ENCODE measurements around the gene MAP1LC3A.

The MAP1LC3A gene

GRCh38 chr20:34530342-34530741, 28.2 kb upstream of the MAP1LC3A start:
- no peak for DNase-seq

GRCh38 chr20:34531608-34532265, 26.8 kb upstream of the MAP1LC3A start:
- DNase-seq, result no peak

GRCh38 chr20:34532320-34532719, 26.2 kb upstream of the MAP1LC3A start:
- DNase-seq, result no peak

GRCh38 chr20:34532756-34533155, 25.8 kb upstream of the MAP1LC3A start:
- no peak for DNase-seq

DNA sequence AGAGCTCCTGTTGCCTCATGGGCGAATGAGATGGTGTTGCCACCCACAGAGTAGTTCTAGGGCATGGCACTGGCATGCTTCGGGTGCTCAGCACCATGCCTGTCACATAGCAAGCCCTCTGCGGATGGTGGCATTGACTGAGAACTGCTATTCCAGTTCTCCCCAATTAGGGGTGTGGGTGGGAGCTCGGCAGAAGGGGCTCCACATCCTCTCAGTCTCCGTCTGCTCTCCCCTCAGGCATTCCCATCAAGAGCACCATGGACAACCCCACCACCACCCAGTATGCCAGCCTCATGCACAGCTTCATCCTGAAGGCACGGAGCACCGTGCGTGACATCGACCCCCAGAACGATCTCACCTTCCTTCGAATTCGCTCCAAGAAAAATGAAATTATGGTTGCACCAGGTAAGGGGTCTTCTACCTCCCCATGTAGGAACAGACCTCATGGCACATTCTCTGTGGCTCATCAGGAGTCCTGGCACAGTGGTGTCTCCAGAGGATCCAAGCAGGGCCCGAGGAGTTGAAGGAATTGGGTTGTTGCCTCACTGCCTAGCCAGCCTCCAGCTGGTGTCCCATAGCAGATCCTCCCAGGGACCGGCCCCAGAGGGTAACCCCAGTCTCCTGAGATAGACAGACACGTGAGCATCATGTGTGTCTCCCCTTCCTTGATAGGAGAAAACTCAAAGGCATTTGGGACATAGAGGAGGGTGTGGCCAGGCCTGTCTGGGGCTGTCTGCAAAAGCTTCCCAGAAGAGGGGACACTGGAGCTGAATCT, 23.9 kb upstream of the MAP1LC3A start:
- DNase-seq, result no peak

GRCh38 chr20:34535301-34535840, 23.1 kb upstream of the MAP1LC3A start:
- no peak for DNase-seq

DNA sequence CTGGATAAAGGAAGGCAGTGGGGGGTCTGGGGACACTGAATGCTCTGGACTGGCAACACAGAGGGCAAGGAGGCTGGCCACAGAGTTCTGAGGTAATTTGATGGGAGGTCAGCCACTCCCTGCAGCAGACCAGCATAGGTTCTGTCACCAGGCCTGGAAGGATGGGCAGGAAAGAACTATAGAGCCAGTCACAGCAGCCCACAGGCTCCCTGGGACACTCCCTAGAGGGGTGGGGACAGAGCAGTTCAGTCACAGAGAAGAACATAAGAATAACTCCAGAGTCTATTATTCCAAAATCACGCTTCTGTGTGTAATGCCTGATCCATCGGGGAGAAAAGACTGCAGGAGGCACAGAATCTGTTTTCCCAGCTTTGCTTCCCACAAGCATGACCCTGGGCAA, 22.7 kb upstream of the MAP1LC3A start:
- DNase-seq, result no peak

DNA sequence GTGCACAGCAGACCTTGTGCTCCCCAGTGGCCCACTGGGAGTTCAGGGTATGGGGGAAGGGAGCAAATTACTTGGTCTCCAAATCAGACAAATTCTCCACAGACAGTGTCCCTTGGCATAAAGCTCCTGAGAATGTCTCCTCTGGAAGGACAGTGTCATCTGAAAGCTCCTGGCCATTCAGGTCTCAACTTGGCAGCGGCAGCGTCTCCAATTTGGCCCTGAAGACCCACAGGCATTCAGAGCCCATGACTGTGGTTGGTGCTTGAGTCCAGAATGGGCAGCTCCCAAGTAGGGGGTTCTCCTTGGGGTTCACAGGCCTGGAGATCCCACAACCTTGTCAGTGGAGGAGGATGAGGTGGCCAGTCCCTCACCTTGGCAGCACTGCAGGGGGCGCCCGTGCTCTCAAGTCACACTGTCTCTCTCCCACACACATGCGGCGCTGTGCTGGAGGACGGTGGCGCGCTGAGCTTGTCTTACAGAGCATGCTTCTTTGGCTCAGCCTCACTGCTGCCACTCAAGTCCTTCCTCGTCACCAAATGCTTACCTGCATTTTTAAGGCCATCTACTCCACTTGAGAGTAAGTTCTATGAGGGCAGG, 21.6 kb upstream of the MAP1LC3A start:
- no peak for DNase-seq

DNA sequence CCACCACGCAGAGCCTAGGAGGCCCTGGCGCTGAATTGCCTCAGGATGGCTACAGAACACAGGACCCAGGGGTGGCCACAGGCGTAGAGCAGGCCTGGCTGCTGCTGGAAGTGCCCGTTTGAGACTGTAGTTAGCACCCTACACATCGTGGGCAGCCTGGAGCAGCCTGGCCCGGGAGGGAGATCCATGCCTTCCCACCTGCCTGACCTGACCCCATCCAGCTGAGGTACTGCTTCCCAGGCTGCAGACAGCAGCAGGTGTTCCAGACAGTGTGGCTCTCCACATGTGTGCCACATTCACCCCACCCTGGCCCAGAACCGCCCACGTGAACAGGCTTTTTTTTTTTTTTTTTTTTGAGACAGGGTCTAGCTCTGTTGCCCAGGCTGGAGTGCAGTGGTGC, 20.9 kb upstream of the MAP1LC3A start:
- DNase-seq, result no peak

DNA sequence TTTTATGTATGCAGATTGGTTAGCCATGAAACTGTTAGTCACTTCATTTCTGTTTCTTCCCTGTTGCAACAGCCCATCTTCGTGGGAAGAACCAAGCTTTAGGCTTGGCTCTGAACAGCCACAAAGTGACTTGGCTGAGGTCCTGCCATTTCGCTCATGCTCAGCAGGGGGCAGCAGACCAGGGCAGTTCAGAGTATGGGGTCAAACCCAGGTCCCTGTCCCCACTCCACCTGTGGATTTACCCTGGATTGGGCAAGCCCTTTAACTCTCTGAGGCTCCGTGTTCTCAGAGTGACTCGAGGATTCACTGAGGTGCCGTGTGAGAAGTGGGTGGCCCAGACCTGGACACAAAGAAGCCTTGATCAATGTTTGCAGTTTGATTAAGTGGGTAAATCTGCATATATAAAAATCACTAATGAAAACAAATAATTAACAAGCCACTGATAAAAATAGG, 19.8 kb upstream of the MAP1LC3A start:
- peak; percentile 33 for DNase-seq

DNA sequence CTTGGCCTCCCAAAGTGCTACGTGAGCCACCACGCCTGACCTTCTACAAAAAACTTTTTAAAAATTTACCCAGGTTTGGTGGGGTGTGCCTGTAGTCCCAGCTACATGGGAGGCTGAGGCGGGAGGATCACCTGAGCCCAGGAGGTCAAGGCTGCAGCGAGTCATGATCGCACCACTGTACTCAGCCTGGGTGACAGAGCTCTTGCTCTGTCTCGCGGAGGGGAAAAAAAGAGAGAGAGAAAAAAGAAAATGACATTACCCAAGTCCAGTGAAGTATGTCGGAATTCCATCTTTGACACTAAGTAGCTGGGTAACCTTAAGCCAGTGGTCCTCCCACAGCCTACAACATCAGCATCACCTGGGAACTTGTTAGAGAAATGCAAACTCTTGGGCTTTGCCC, 18.8 kb upstream of the MAP1LC3A start:
- no peak for DNase-seq

DNA sequence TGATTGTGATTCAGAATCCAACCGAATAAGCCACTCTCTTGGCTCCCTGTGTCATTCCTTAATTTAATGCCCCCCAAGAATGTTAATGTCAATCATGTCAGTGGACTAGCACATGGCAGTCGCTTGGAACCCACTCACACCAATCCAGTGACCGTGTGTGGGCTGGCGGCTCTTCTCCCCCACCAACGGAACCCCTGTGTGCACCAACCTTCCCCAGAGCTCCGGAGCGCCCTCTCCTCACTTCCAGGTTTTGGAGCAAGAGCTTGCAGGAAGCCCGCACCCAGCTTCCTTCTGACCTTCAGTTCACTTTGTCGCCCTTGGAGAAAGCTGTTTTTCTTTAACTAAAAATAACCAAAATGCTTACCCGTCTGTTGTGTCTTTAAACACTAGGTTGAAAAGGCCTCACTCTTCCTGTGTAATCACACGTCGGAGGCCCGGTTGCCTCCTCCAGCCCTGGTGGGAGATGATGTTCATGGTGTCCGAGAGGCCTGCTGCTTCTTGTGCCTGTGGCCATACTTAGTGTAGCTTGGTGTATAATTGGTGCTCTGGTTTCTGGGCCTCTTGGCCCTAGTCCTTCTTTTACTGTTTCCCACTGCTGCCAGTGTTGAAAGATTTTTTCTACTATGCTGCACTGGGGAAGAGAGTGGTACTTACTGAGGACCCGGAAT, 17.8 kb upstream of the MAP1LC3A start:
- DNase-seq, result no peak

DNA sequence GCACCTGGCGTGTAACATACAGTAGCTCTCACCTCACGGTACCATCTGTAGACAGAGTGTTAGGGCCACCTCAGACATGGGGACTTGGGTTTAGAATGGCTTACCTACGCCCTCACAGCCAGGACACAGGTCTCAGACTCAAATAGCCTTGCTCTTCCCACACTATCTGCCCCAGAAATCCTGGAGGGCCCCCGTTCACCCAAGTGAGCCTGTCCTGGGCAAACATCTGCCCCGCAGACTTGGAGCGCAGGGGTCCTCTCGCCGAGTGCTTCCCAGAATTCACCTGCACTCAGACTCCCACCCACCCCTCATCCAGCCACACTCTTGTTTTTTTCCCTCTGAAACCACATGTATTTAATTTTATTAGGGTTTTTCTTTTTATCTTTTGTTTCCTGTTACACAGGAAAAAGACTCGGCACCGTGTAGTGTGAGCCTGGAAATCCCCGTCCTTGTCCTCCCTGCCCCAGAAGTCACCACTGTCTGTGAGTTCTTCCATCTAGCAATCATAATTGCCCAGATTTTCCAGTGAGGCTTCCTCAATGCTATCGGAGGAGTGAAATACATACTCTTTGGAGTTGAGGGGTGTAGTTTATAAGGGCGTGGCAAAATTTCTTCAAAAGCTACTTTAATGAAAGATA, 17.1 kb upstream of the MAP1LC3A start:
- no peak for DNase-seq

- DNase-seq, result no peak
Observed at GRCh38 chr20:34541917-34542316, 16.6 kb upstream of the MAP1LC3A start.

GRCh38 chr20:34542439-34542838, 16.1 kb upstream of the MAP1LC3A start:
- no peak for DNase-seq

GRCh38 chr20:34543463-34544056, 15.0 kb upstream of the MAP1LC3A start:
- DNase-seq, result peak; percentile 88

- DNase-seq, result peak; percentile 77
Observed at GRCh38 chr20:34544109-34544796, 14.3 kb upstream of the MAP1LC3A start.

- peak; percentile 100 for DNase-seq
Observed at GRCh38 chr20:34546751-34547181, 11.8 kb upstream of the MAP1LC3A start.

DNA sequence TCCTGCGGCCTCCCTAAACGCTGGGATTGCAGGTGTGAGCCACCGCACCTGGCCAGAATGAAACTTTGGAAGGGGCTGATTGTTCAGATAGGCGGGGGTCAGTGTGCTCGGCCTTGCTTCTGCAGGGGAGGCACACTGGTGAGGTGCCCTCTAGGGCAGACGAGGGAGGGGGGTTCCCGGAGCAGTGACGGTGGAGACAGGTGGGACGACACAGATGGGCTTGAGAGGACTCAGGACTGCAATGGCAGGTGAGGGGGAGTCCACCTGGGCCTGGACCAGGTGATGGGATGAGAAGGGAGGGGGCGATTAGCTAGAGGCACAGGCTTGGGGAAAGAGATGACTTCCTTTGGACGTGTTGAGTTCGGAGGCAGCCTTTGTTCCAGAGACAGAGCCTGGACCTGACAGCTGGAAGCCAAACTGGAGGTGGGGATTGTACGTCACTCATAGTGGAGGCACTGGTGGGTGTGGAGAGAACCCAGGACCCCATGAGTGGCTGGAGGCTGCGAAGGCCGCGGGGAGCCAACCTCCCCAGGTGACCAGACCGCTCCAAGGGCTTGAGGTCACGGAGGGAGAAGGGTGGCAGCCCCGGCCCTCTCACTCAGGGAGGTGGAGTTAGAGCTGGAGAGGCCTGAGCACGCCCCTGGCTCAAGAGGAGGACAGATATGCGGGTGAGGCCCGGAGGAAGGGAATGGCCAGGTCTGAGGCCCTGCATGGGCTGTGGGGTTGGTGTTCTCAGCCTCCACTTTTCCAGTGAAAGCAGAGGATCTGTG, 10.5 kb upstream of the MAP1LC3A start:
- DNase-seq, result no peak

DNA sequence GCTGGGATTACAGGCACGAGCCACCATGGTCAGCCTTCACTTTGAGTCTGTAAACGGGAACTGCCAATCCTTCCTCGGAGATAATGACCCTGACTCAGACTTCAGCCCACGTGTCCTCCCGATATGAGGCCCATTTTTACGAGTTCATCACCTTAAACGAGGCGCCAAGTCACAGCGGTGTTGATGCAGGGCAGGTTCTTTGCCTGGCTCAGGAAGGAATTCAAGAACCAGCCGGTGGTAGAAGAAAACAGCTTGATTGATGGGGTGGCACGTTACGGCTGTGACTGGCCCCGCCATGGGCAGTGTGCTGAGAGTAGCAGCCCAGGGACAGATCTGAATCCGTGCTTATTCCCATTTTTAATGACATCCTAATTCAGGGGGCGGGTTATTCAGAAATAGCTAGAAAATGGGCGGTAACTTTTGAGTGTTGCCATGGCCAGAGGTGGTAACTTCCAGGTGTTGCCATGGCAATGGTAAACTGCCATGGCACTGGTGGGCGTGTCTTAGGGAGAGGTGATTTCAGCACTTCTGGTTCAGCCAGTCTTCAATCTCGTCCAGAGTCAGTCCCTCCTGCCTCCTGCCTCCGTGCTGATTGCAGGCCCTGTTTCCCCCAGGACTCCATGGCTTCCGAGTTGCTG, 9.1 kb upstream of the MAP1LC3A start:
- no peak for DNase-seq
